HepG2 (cell line): ENCODE measurements around the gene PRM2. TPM values are rescaled to one million over a fixed set of nuclear protein-coding genes. Genes with fewer than 3 reads are reported as not detected.
A peak's percentile ranks its signal among the peaks of the same experiment; 100 is the strongest.

Experiments used
- AGO1 ChIP-seq: fragments of 200-400 bp; formaldehyde crosslinking; IDR thresholded peaks from 2 replicates; pipeline ENCODE4 v1.6.1; 2017; ENCODE audit warnings: mild to moderate bottlenecking, low read depth, low read length, moderate library complexity; ENCODE audit not compliant: poor library complexity, severe bottlenecking
- CHD4 ChIP-seq: fragments of 200-600 bp; sonication (generic); IDR thresholded peaks from 2 replicates; pipeline ENCODE4 v1.7.0; 2017; ENCODE audit warnings: mild to moderate bottlenecking, low read length, borderline replicate concordance
- FOXP4 ChIP-seq: sonication (generic); formaldehyde crosslinking; IDR thresholded peaks from 2 replicates; pipeline ENCODE4 v1.4.0; 2020; ENCODE audit warnings: missing genetic modification reagents
- GTF3A ChIP-seq: sonication (generic); formaldehyde crosslinking; conservative IDR thresholded peaks from 2 replicates; pipeline ENCODE4 v1.4.0; 2020; ENCODE audit warnings: mild to moderate bottlenecking, missing genetic modification reagents
- HDAC6 ChIP-seq: fragments of 200-600 bp; sonication (generic); IDR thresholded peaks from 2 replicates; pipeline ENCODE4 v1.7.0; 2017; ENCODE audit warnings: mild to moderate bottlenecking, antibody characterized with exemption, low read length, low read depth
- HIC2 ChIP-seq: sonication (generic); formaldehyde crosslinking; IDR thresholded peaks from 2 replicates; pipeline ENCODE4 v1.9.0; 2022; ENCODE audit warnings: low read depth, missing genetic modification reagents
- HNF4A ChIP-seq: sonication (generic); formaldehyde crosslinking; IDR thresholded peaks from 2 replicates; pipeline ENCODE4 v1.4.0; 2020; ENCODE audit warnings: missing genetic modification reagents
- HOXD1 ChIP-seq: sonication (generic); formaldehyde crosslinking; IDR thresholded peaks from 2 replicates; pipeline ENCODE4 v1.5.0; 2020; ENCODE audit warnings: missing genetic modification reagents
- IKZF1 ChIP-seq: fragments of 450-650 bp; IDR thresholded peaks from 2 replicates; pipeline ENCODE4 v1.7.1; 2016
- IRX3 ChIP-seq: sonication (generic); formaldehyde crosslinking; IDR thresholded peaks from 2 replicates; pipeline ENCODE4 v1.8.1; 2023; ENCODE audit warnings: mild to moderate bottlenecking, low read depth, missing genetic modification reagents, borderline replicate concordance
- JUND ChIP-seq: sonication (generic); formaldehyde crosslinking; IDR thresholded peaks from 2 replicates; pipeline ENCODE4 v1.8.0; 2022; ENCODE audit warnings: mild to moderate bottlenecking, missing genetic modification reagents
- KDM4B ChIP-seq: sonication (generic); formaldehyde crosslinking; IDR thresholded peaks from 2 replicates; pipeline ENCODE4 v1.4.0; 2020; ENCODE audit warnings: missing genetic modification reagents
- KDM6A ChIP-seq: IDR thresholded peaks from 2 replicates; pipeline ENCODE4 v1.6.1; 2016; ENCODE audit warnings: low read depth
- NFATC3 ChIP-seq: sonication (generic); formaldehyde crosslinking; IDR thresholded peaks from 2 replicates; pipeline ENCODE4 v1.5.1; 2020; ENCODE audit warnings: mild to moderate bottlenecking, missing genetic modification reagents
- NFKB2 ChIP-seq: sonication (generic); formaldehyde crosslinking; IDR thresholded peaks from 2 replicates; pipeline ENCODE4 v1.4.0; 2020; ENCODE audit warnings: missing genetic modification reagents, borderline replicate concordance
- NFYC ChIP-seq: IDR thresholded peaks from 2 replicates; pipeline ENCODE4 v1.6.1; 2016; ENCODE audit warnings: missing genetic modification reagents, missing compliant biosample characterization
- RNF2 ChIP-seq: fragments of 450-650 bp; conservative IDR thresholded peaks from 2 replicates; pipeline ENCODE4 v1.6.1; 2016; ENCODE audit warnings: low read depth
- SAFB2 ChIP-seq: sonication (generic); formaldehyde crosslinking; IDR thresholded peaks from 2 replicates; pipeline ENCODE4 v1.5.1; 2020; ENCODE audit warnings: missing genetic modification reagents, low read depth, mild to moderate bottlenecking, borderline replicate concordance
- SNAPC5 ChIP-seq: sonication (generic); formaldehyde crosslinking; IDR thresholded peaks from 2 replicates; pipeline ENCODE4 v1.8.1; 2023; ENCODE audit warnings: mild to moderate bottlenecking, missing genetic modification reagents, borderline replicate concordance
- ZBTB20 ChIP-seq: sonication (generic); formaldehyde crosslinking; IDR thresholded peaks from 2 replicates; pipeline ENCODE4 v1.8.1; 2023; ENCODE audit warnings: missing genetic modification reagents, low read depth, mild to moderate bottlenecking, borderline replicate concordance
- ZNF101 ChIP-seq: sonication (generic); formaldehyde crosslinking; IDR thresholded peaks from 2 replicates; pipeline ENCODE4 v1.4.0; 2020; ENCODE audit warnings: mild to moderate bottlenecking, low read depth, missing genetic modification reagents, borderline replicate concordance
- ZNF225 ChIP-seq: sonication (generic); formaldehyde crosslinking; IDR thresholded peaks from 2 replicates; pipeline ENCODE4 v1.4.0; 2020; ENCODE audit warnings: mild to moderate bottlenecking, missing genetic modification reagents
- ZNF30 ChIP-seq: sonication (generic); formaldehyde crosslinking; IDR thresholded peaks from 2 replicates; pipeline ENCODE4 v1.5.0; 2020; ENCODE audit warnings: mild to moderate bottlenecking, missing genetic modification reagents
- ZNF354B ChIP-seq: sonication (generic); formaldehyde crosslinking; IDR thresholded peaks from 2 replicates; pipeline ENCODE4 v1.8.0; 2022; ENCODE audit warnings: mild to moderate bottlenecking, missing genetic modification reagents
- ZNF431 ChIP-seq: sonication (generic); formaldehyde crosslinking; IDR thresholded peaks from 2 replicates; pipeline ENCODE4 v1.9.0; 2022; ENCODE audit warnings: missing genetic modification reagents, low read depth, mild to moderate bottlenecking, borderline replicate concordance
- ZNF576 ChIP-seq: sonication (generic); formaldehyde crosslinking; IDR thresholded peaks from 2 replicates; pipeline ENCODE4 v1.4.0; 2020; ENCODE audit warnings: mild to moderate bottlenecking, missing genetic modification reagents
- polyA plus RNA-seq, 8 experiments: library from polyadenylated mRNA; depleted of rRNA in 3 of 8; stranded (reverse) in 7 of 8; unstranded in 1 of 8; fragments of >200 nt; fragmentation: Illumina TruSeq in 4 of 8; extraction: Trizol in 4 of 8; gene quantifications; 2 replicates each; pipeline versions ENCODE4 v1.2.1 to v1.2.3, GENCODE V29; 2011 to 2016; ENCODE audit warnings: low read depth in 4 of 8, missing spikeins in 1 of 8, mixed read lengths in 1 of 8; ENCODE audit not compliant: insufficient read depth in 1 of 8
- total RNA-seq, 5 experiments: library from RNA; depleted of rRNA; stranded (reverse); fragments of >200 nt; fragmentation: Illumina TruSeq; extraction: Trizol; gene quantifications; 2 replicates each; pipeline ENCODE4 v1.2.3, GENCODE V29; 2016; ENCODE audit warnings: low read depth in 1 of 5

PRM2 gene
- total and polyA plus RNA-seq, 2 of the 13 experiments (the other 11 are each of a cell fraction or from before 2014, with no cell fraction given) = 0.54 TPM; not detected in 1

- TF ChIP-seq FOXP4 (peak; percentile 89), ZNF30 (CRISPR knock-in tag) (no peak), IKZF1 (no peak), ZNF431 (CRISPR knock-in tag) (no peak), RNF2 (no peak), HOXD1 (CRISPR knock-in tag) (no peak), HIC2 (CRISPR knock-in tag) (no peak), ZNF101 (CRISPR knock-in tag) (no peak), HNF4A (CRISPR knock-in tag) (peak; percentile 94), ZNF576 (CRISPR knock-in tag) (no peak), NFKB2 (0 out of 2 replicates have a peak, but pooled peaks have one; percentile 22), IRX3 (CRISPR knock-in tag) (no peak), HDAC6 (no peak), JUND (no peak), NFYC (CRISPR knock-in tag) (peak; percentile 21), SAFB2 (CRISPR knock-in tag) (no peak), AGO1 (no peak), ZBTB20 (CRISPR knock-in tag) (no peak), ZNF354B (CRISPR knock-in tag) (no peak), NFATC3 (CRISPR knock-in tag) (no peak), GTF3A (no peak), KDM6A (CRISPR knock-in tag) (peak; percentile 57; the same call in 1 of the 2 replicates), CHD4 (peak; percentile 57; the same call in 1 of the 2 replicates), KDM4B (peak; percentile 77; the same call in 1 of the 2 replicates), ZNF225 (CRISPR knock-in tag) (no peak), SNAPC5 (peak; percentile 65; the same call in 1 of the 2 replicates)
These were observed 30.8 kb upstream of the PRM2 start (continued) for GRCh38 chr16:11306997-11307638.
